GM13977 (cell line): ENCODE data around the gene MATN4.

ENCODE experiments used
- DNase-seq: peaks from one replicate; pipeline ENCODE4 v3.0.0; 2012; ENCODE audit warnings: low spot score
- in situ Hi-C: fragments of 300-500 bp; cut with MboI; formaldehyde crosslinking; loops from one replicate; pipeline ENCODE4 v1.12.0; 2022; ENCODE audit warnings: low sequenced_read_pairs, low pct_unique_long_range_greater_than_20kb, mixed read lengths, inconsistent platforms; ENCODE audit not compliant: unreplicated experiment
- TF ChIP-seq, protein P1 (sequence below): IDR thresholded peaks from 2 replicates; pipeline ENCODE4 v1.5.1; 2012; ENCODE audit warnings: mild to moderate bottlenecking, control low read depth; ENCODE audit not compliant: insufficient read depth; ENCODE audit errors: extremely low read depth, missing control alignments

MATN4 gene

DNA sequence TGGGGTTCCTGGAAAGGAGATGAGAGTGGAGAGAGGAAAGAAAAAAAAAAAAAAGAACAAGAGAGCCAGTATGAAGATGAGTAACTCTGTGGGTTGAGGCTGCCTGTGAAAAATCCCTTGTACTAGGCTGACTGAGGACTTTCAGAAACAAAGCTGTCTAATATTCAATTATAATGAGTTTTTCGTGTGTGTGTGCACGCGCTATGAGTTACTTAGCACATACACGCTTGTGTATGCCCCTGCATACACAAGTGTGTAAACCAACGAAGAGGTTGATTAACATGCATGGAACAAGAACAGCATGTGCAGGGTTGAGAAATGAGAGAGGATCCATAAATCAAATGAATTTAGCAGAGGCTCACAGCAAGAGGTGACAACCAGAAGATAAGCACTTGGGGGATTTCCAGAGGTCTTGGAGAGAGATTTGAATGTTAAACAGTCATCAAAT is 6.3 kb downstream of the MATN4 start:
- in situ Hi-C loops, result no loop called here
- TF ChIP-seq, protein P1, sequence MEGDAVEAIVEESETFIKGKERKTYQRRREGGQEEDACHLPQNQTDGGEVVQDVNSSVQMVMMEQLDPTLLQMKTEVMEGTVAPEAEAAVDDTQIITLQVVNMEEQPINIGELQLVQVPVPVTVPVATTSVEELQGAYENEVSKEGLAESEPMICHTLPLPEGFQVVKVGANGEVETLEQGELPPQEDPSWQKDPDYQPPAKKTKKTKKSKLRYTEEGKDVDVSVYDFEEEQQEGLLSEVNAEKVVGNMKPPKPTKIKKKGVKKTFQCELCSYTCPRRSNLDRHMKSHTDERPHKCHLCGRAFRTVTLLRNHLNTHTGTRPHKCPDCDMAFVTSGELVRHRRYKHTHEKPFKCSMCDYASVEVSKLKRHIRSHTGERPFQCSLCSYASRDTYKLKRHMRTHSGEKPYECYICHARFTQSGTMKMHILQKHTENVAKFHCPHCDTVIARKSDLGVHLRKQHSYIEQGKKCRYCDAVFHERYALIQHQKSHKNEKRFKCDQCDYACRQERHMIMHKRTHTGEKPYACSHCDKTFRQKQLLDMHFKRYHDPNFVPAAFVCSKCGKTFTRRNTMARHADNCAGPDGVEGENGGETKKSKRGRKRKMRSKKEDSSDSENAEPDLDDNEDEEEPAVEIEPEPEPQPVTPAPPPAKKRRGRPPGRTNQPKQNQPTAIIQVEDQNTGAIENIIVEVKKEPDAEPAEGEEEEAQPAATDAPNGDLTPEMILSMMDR, result no peak
- DNase-seq, result no peak

DNA sequence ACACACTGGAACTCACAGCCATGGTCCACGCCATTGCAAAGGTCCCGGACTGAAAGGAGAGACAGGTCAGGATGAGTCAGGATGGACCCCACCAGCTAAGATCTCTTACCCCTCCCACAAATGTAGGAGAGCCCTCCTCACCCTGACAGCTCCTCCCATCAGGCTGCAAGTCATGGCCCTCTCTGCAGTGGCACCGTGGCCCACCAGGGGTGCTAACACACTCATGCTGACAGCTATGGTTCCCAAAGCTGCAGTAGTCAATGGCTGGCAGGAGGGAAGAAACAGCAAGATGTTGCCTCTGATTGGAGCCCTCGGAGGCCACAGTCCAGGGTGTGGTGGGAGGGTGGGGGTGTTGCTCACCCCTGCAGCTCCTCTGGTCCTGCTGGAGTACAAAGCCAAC is 7.1 kb downstream of the MATN4 start:
- in situ Hi-C loops, result no loop called here
- TF ChIP-seq, protein P1, result peak; percentile 47

DNA sequence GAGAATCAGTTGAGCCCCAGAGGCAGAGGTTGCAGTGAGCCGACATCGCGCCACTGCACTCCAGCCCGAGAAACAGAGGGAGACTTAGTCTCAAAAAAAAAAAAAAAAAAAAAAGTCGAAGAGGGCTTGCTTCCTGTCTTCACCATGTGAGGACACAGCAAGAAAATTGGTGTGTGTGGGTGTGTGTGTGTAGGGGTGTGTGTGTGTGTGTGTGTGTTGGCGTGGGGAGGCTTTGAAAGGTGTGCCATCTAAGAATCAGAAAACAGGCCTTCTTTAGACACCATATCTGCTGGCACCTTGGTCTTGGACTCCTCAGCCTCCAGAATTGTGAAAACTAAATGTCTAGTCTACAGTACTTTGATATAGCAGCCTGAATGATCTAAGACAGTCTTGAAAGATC is 8.3 kb downstream of the MATN4 start:
- DNase-seq, result no peak
- in situ Hi-C loops, result no loop called here
- TF ChIP-seq, protein P1, result no peak

More for the DNA sequence above, 7.1 kb downstream of the MATN4 start:
- DNase-seq, result peak; percentile 71

DNA sequence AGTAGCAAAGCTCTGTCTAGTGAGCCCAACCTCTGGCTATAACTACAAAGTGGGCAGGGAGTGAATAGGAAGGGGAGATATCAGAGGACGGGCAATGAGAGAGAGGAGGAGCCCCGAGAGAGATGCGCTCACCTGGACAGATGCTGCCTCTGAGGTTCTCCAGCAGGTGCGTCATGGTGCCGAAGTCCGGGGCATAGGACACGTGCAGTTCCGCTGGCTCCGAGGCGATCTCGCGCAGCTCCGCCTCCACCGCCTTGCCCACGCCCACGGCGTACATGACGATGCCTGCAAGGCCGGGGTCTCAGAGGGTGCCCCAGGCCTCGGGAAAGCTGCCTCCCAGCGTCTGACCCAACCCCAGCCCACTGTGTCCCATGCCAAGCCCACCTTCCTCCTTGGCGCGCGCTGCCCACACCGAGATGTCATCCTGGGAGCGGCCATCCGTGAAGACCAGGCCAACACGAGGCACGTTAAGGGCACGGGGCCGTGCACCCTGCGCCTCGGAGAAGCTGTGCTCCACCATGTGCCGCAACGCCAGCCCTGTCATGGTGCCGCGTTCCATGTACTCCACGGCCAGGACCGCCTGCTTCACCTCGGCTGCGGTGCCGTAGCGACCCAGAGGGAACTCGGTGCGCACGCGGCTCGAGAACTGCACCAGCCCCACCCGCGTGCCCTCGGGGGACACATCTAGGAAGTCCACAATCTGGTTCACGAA is 10.2 kb downstream of the MATN4 start:
- TF ChIP-seq, protein P1, result no peak
- in situ Hi-C loops, result no loop called here
- no peak for DNase-seq

DNA sequence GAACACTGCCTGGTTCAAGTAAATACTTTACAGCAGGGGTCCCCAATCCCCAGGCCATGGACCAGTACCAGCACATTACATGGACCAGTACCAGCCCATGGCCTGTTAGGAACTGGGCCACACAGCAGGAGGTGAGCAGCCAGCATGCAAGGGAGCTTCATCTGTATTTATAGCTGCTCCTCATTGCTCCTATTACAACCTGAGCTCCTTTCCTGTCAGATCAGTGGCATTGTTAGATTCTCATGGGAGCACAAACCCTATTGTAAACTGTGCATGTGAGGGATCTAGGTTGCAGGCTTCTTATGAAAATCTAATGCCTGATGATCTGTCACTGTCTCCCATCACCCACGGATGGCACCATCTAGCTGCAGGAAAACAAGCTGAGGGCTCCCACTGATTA is 13.4 kb downstream of the MATN4 start:
- in situ Hi-C loops, result no loop called here
- TF ChIP-seq, protein P1, result no peak
- no peak for DNase-seq

DNA sequence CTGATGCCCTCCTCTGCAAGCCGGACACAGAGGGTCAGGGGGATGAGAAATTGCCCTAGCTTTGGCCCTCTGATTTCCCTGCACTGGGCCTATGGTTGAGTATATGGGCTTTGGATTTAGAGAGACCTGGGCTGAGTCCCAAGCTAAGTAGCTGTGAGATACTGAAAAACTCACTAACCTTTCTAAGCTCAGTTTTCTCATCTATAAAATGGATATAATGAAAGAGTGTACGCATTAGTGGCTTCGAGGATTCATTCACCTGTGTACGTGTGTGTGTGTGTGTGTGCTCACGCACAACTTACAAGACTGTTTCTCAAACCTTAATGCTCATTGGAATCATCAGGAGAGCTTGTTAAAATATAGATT is 14.1 kb downstream of the MATN4 start:
- in situ Hi-C loops, result no loop called here
- TF ChIP-seq, protein P1, result no peak
- no peak for DNase-seq
